Ovary (tissue), 9 donors: Measurements from ENCODE around the gene XIST. TPM values are rescaled to one million over a fixed set of nuclear protein-coding genes. Genes with fewer than 3 reads are reported as not detected.
"Not testable (repeated sequence)": the region's sequence is repeated elsewhere in the genome, so short reads cannot be mapped to it uniquely, and the experiment has no call there.

Source experiments
- DNase-seq, 5 donors: peaks; one replicate each; pipeline ENCODE4 v3.0.0-alpha.2; 2019 to 2020
- H3K27ac ChIP-seq, 2 donors: fragments of 200-600 bp; one replicate each; pipeline versions ENCODE4 v1.5.1 to v1.8.0; 2019 to 2022
- H3K27me3 ChIP-seq: fragments of 200-600 bp; one replicate; pipeline ENCODE4 v1.8.0; 2022
- H3K36me3 ChIP-seq: fragments of 200-600 bp; sonication (generic); one replicate; pipeline ENCODE4 v1.5.1; 2019
- H3K4me1 ChIP-seq: one replicate; pipeline ENCODE4 v1.8.1; 2013; ENCODE audit warnings: mild to moderate bottlenecking, moderate library complexity; ENCODE audit not compliant: insufficient read depth
- H3K4me3 ChIP-seq: fragments of 200-600 bp; sonication (generic); one replicate; pipeline ENCODE4 v1.5.1; 2017
- H3K9me3 ChIP-seq, 2 donors: fragments of 200-600 bp in 1 of 2; sonication (generic) in 1 of 2; one replicate each; pipeline versions ENCODE4 v1.5.1 to v1.8.1; 2013 to 2019; ENCODE audit warnings: mild to moderate bottlenecking in 1 of 2, moderate library complexity in 1 of 2
- EP300 ChIP-seq: sonication (generic); formaldehyde crosslinking; IDR thresholded peaks from one replicate; pipeline ENCODE4 v1.6.1; 2017; ENCODE audit warnings: antibody characterized with exemption
- POLR2A ChIP-seq: fragments of 450-650 bp; IDR thresholded peaks from one replicate; pipeline ENCODE4 v1.6.1; 2017; ENCODE audit warnings: antibody characterized with exemption, mild to moderate bottlenecking, moderate library complexity
- WGBS, 3 donors: extraction: QIAGEN DNeasy Blood & Tissue Kit in 1 of 3; methylation state at CpG; one replicate each; pipeline versions ENCODE4 v1.1.5 to v1.1.7; 2013 to 2017; 5-methylcytosine and 5-hydroxymethylcytosine counted together
- intact Hi-C, 4 donors: fragments of 100-400 bp; cut with DNase I; formaldehyde crosslinking; loops; one replicate each; pipeline versions ENCODE4 v1.11.0 to v1.15.1; 2022 to 2023
- polyA plus RNA-seq, 2 donors: library from polyadenylated mRNA; stranded (reverse); fragments of 200-250 nt in 1 of 2; fragments of 350-450 nt in 1 of 2; fragmentation: Illumina TruSeq in 1 of 2; extraction: RNeasy Lipid Tissue Mini Kit (QIAGEN cat#74804) in 1 of 2; gene quantifications; one replicate each; pipeline ENCODE4 v1.2.3, GENCODE V29; 2013 to 2014
- small RNA-seq: library from RNA; depleted of rRNA; stranded (forward); fragments of <200 nt; gene quantifications from one replicate; pipeline ENCODE3, GENCODE V24; 2016
- total RNA-seq, 7 donors: library from RNA; depleted of rRNA in 2 of 7; stranded (reverse); fragments of >200 nt in 2 of 7; fragmentation: NEBNext Ultra II Directional in 3 of 7; extraction: Animal tissue kit (Norgen Biotek cat#: 25700) in 3 of 7; gene quantifications; one replicate each; pipeline versions ENCODE4 v1.1.0 to v1.2.4, GENCODE V29; 2016 to 2023
- TF ChIP-seq, protein P1 (sequence below), 3 donors: fragments of 450-650 bp in 2 of 3; fragments of 200-600 bp in 1 of 3; IDR thresholded peaks; one replicate each; pipeline versions ENCODE4 v1.5.1 to v1.8.0; 2016 to 2022; ENCODE audit warnings: antibody characterized with exemption in 3 of 3, mild to moderate bottlenecking in 1 of 3
- donor health status: DM: no; HTN: no; CAD: no; lungs with moderate emphysema.
- donor health status: DM: no; HTN: no; CAD: no.
- donor health status: Bipolar disorder and iron deficiency.
- donor health status: DM: yes; HTN: yes; CAD: no.
- donor health status: DM: no; HTN: no; CAD: no.
- donor health status: DM: yes; HTN: yes; CAD: no.

XIST gene
- total and polyA plus RNA-seq, 9 donors: 114 to 346 (median 248) TPM

DNA sequence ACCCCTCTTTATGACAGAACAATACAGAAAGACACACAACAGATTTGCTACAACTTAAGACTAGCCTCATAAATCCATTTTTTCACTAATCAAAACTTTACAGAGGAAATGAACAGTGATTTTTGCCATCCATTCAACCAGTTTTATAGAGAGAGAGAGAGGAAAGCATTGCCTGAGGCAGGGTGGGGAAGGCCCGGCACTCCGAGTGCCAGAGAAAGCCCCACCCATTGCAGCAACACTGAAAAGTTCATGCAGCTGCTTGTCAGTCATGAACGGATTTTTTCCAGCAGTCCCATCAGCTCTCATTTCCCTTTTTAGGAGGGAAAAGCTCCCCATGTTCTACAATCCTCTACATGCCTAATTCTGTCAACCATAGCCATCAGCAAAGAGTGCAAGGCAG lies 52.6 kb downstream of the XIST start:
- no peak for DNase-seq
- intact Hi-C loops: no loop called here
- 50 to 64% (median 54%) methylated on average over 3 of the region's 3 CpGs for WGBS, 3 donors
- H3K9me3 ChIP-seq: peaks cover 0 to 9% of the 10 kb centered on the region in 2 donors
- H3K4me1 ChIP-seq: no peaks in the 10 kb centered on the region
- H3K27ac ChIP-seq: no peak overlapping the region
- no peak overlapping the region for H3K4me3 ChIP-seq
- H3K36me3 ChIP-seq: no peaks in the 10 kb centered on the region
- no peaks in the 10 kb centered on the region for H3K27me3 ChIP-seq
- TF ChIP-seq EP300 (no peak), POLR2A (no peak)
- TF ChIP-seq, protein P1, sequence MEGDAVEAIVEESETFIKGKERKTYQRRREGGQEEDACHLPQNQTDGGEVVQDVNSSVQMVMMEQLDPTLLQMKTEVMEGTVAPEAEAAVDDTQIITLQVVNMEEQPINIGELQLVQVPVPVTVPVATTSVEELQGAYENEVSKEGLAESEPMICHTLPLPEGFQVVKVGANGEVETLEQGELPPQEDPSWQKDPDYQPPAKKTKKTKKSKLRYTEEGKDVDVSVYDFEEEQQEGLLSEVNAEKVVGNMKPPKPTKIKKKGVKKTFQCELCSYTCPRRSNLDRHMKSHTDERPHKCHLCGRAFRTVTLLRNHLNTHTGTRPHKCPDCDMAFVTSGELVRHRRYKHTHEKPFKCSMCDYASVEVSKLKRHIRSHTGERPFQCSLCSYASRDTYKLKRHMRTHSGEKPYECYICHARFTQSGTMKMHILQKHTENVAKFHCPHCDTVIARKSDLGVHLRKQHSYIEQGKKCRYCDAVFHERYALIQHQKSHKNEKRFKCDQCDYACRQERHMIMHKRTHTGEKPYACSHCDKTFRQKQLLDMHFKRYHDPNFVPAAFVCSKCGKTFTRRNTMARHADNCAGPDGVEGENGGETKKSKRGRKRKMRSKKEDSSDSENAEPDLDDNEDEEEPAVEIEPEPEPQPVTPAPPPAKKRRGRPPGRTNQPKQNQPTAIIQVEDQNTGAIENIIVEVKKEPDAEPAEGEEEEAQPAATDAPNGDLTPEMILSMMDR (IDR thresholded peaks at IDR 0.05): no peak

DNA sequence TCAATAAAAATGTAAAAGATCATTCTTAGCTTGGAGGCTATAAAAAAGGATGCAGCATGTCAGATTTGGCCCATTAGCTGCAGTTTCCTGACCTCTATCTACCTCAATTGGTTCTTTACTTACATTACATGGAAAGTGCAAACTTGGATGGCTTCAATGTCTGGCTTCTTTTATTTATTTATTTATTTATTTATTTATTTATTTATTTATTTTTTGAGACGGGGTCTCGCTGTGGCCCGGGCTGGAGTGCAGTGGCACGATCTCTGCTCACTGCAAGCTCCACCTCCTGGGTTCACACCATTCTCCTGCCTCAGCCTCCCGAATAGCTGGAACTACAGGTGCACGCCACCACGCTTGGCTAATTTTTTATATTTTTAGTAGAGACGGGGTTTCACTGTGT lies 60.0 kb downstream of the XIST start:
- H3K4me3 ChIP-seq, DNase-seq, H3K9me3 ChIP-seq, intact Hi-C loops, H3K4me1 ChIP-seq, H3K36me3 ChIP-seq, H3K27me3 ChIP-seq, H3K27ac ChIP-seq: not testable (repeated sequence)
- 90 to 94% (median 92%) methylated on average over 8 of the region's 8 CpGs for WGBS, 3 donors

DNA sequence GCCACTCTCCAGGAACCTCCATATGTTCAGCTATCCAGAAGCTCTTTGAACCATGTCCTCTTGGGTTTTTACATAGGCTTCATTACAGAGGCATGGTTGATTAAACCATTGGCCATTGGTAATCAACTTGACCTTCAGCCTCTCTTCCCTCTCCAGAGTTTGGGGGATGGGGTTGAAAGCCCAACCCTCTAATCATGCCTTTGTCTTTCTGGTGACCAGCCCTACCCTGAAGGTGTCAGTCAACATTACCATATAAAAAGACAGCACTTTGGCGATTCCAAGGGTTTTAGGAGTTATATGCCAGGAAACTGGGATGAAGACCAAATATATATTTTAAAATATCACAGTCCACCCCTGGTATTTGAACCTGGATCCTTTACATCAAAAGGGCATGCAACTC lies 67.0 kb downstream of the XIST start:
- H3K27ac ChIP-seq: no peak overlapping the region
- TF ChIP-seq EP300 (no peak), POLR2A (no peak)
- TF ChIP-seq, protein P1 (IDR thresholded peaks at IDR 0.05): no peak
- 9 to 27% (median 21%) methylated on average over 1 of the region's 1 CpG for WGBS, 3 donors
- H3K4me3 ChIP-seq: no peak overlapping the region
- H3K4me1 ChIP-seq: no peaks in the 10 kb centered on the region
- intact Hi-C loops: no loop called here
- no peaks in the 10 kb centered on the region for H3K27me3 ChIP-seq
- H3K9me3 ChIP-seq: no peaks in the 10 kb centered on the region
- H3K36me3 ChIP-seq: no peaks in the 10 kb centered on the region
- no peak for DNase-seq

Small RNA genes lying within 50 kb of the gene (small RNA-seq; reads per million reads assigned to genes)
- gene RF01880: not detected
